Measurements from ENCODE around the gene KRTAP1-1. TPM values are rescaled to one million over a fixed set of nuclear protein-coding genes. Genes with fewer than 3 reads are reported as not detected.
"Not testable (repeated sequence)": the region's sequence is repeated elsewhere in the genome, so short reads cannot be mapped to it uniquely, and the experiment has no call there.

KRTAP1-1 gene
- total and polyA plus RNA-seq, 2 donors (not counting 1 experiment from before 2014, with no cell fraction given), result not detected

DNA sequence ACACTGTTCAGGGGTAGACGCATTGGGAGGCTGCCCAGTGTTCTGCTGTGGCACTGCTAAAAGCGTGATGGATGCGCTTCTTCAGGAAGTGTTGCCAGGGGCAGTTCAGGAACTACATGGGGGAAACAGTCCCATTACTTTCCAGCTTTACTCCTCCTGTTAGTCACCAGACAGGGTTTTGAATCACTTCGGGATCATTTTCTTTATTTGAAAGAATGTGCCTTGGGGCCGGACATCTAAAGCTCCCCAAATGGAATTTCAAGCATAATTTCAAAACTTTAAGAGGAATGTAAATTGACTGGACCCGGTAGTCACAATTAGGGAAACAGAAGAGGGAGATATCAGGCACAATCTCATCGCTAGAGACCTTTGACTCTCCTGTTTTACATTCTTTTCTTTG is 7.2 kb upstream of the KRTAP1-1 start:
- Histone ChIP-seq H3K36me3 (replicated peaks in 1 of 2; ENCODE audit: control extremely low read depth in 1 of 2, control insufficient read depth in 1 of 2, extremely low read depth in 1 of 2, insufficient read depth in 2 of 2, low read length in 1 of 2) (no peaks in the 10 kb centered on the region), H3K4me1 (ENCODE audit: control insufficient read depth in 2 of 2, insufficient read depth in 2 of 2, low read length in 2 of 2) (no peaks in the 10 kb centered on the region), H3K9me3 (ENCODE audit: control extremely low read depth in 1 of 3, control insufficient read depth in 2 of 3, insufficient read depth in 1 of 3, low read length in 2 of 3) (peaks cover 0 to 1% (median 0%) of the 10 kb centered on the region in 3 donors), H4K20me1 (ENCODE audit: control insufficient read depth, insufficient read depth, low read length, poor library complexity, severe bottlenecking) (no peaks in the 10 kb centered on the region), H3K4me2 (replicated peaks; ENCODE audit: low read depth, low read length, poor library complexity, severe bottlenecking) (no peak overlapping the region), H3K27me3 (replicated peaks in 1 of 4; ENCODE audit: control extremely low read depth in 1 of 4, control insufficient read depth in 3 of 4, insufficient read depth in 4 of 4, low read length in 3 of 4) (peaks cover 0 to 2% (median 0%) of the 10 kb centered on the region in 4 experiments), H3K79me2 (ENCODE audit: control insufficient read depth, insufficient read depth, low read length) (no peaks in the 10 kb centered on the region), H2AFZ (ENCODE audit: insufficient read depth, low read depth, low read length, poor library complexity, severe bottlenecking) (no peak overlapping the region), H3K9ac (ENCODE audit: low read length) (no peak overlapping the region), H3K27ac (ENCODE audit: low read length in 2 of 2) (no peak overlapping the region), H3K4me3 (ENCODE audit: control extremely low read depth in 1 of 5, extremely low read depth in 1 of 5, insufficient read depth in 1 of 5, low read depth in 2 of 5, low read length in 4 of 5) (no peak overlapping the region)
- WGBS (ENCODE audit: insufficient coverage), result 100% methylated on average over 4 of the region's 7 CpGs
- peaks cover 3% of the 10 kb centered on the region for H3K9me3 Mint-ChIP-seq (ENCODE audit: insufficient read depth)
- H3K4me1 Mint-ChIP-seq, result peaks cover 2% of the 10 kb centered on the region
- POLR2A ChIA-PET, result no interaction called here
- CTCF ChIA-PET, result no interaction called here
- H3K4me3 Mint-ChIP-seq, result no peak overlapping the region
- H3K27ac Mint-ChIP-seq, result no peak overlapping the region
- DNase-seq (no peak), ATAC-seq (ENCODE audit: low read depth) (no peak)
- TF ChIP-seq EZH2 (IDR thresholded peaks at IDR 0.05; ENCODE audit: borderline replicate concordance, insufficient read depth, low read depth, low read length, poor library complexity, severe bottlenecking), result no peak
- TF ChIP-seq, protein P1, sequence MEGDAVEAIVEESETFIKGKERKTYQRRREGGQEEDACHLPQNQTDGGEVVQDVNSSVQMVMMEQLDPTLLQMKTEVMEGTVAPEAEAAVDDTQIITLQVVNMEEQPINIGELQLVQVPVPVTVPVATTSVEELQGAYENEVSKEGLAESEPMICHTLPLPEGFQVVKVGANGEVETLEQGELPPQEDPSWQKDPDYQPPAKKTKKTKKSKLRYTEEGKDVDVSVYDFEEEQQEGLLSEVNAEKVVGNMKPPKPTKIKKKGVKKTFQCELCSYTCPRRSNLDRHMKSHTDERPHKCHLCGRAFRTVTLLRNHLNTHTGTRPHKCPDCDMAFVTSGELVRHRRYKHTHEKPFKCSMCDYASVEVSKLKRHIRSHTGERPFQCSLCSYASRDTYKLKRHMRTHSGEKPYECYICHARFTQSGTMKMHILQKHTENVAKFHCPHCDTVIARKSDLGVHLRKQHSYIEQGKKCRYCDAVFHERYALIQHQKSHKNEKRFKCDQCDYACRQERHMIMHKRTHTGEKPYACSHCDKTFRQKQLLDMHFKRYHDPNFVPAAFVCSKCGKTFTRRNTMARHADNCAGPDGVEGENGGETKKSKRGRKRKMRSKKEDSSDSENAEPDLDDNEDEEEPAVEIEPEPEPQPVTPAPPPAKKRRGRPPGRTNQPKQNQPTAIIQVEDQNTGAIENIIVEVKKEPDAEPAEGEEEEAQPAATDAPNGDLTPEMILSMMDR (IDR thresholded peaks at IDR 0.05), result no peak
- peaks cover 36% of the 10 kb centered on the region for H3K27me3 Mint-ChIP-seq
- intact Hi-C loops (cut with micrococcal nuclease), result no loop called here

DNA sequence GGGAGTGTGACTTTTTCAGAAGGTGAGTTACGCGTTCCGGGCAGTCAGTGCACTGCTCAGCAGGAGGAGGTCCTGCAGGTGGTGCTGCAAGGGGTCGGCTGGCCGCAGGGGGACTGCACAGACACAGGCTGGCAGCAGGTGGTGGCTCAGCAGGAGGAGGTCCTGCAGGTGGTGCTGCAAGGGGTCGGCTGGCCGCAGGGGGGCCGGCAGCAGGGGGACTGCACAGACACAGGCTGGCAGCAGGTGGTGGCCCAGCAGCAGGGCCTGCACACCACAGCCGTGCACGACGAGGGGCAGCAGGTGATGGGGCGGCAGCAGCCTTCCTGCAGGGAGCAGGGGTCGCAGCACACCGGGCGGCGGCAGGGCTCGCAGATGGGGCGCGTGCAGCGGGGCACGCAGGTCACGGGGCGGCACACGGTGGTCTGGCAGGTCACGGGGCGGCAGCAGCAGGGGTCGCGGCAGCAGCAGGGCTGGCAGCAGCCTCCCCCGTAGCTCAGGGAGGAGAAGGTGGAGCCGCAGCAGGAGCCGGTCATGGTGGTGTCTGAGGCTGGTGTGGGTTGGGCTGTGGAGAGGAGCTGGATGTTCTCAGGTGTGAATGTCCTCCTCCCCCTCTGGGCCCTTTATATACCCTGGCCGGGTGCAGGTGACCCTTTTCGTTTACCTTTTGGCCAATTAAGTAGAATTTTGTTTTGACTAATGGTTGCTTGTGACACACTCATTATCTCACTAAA is 5.7 kb upstream of the KRTAP1-1 start, which contains the start of gene KRTAP2-1:
TSS of gene KRTAP2-1 (minus strand) at position 582 of the 731 bp plus-strand sequence. CDS start at position 533, 49 bp downstream.
- H3K4me2 ChIP-seq (replicated peaks; ENCODE audit: low read depth, low read length, poor library complexity, severe bottlenecking); H3K9me3 Mint-ChIP-seq (ENCODE audit: insufficient read depth); H4K20me1 ChIP-seq (ENCODE audit: control insufficient read depth, insufficient read depth, low read length, poor library complexity, severe bottlenecking); H3K4me1 ChIP-seq (ENCODE audit: control insufficient read depth in 2 of 2, insufficient read depth in 2 of 2, low read length in 2 of 2); H3K36me3 ChIP-seq (replicated peaks in 1 of 2; ENCODE audit: control extremely low read depth in 1 of 2, control insufficient read depth in 1 of 2, extremely low read depth in 1 of 2, insufficient read depth in 2 of 2, low read length in 1 of 2); H3K27ac ChIP-seq (ENCODE audit: low read length in 2 of 2); H3K79me2 ChIP-seq (ENCODE audit: control insufficient read depth, insufficient read depth, low read length); H3K9me3 ChIP-seq (ENCODE audit: control extremely low read depth in 1 of 3, control insufficient read depth in 2 of 3, insufficient read depth in 1 of 3, low read length in 2 of 3); H3K4me3 Mint-ChIP-seq; intact Hi-C loops (cut with micrococcal nuclease); H3K27me3 ChIP-seq (replicated peaks in 1 of 4; ENCODE audit: control extremely low read depth in 1 of 4, control insufficient read depth in 3 of 4, insufficient read depth in 4 of 4, low read length in 3 of 4); DNase-seq; H3K4me3 ChIP-seq (ENCODE audit: control extremely low read depth in 1 of 5, extremely low read depth in 1 of 5, insufficient read depth in 1 of 5, low read depth in 2 of 5, low read length in 4 of 5); H3K4me1 Mint-ChIP-seq; POLR2A ChIA-PET; ATAC-seq (ENCODE audit: low read depth); H3K9ac ChIP-seq (ENCODE audit: low read length); H2AFZ ChIP-seq (ENCODE audit: insufficient read depth, low read depth, low read length, poor library complexity, severe bottlenecking); H3K27ac Mint-ChIP-seq: not testable (repeated sequence)
- 83% methylated on average over 3 of the region's 33 CpGs for WGBS (ENCODE audit: insufficient coverage)
- peaks cover 35% of the 10 kb centered on the region for H3K27me3 Mint-ChIP-seq
- CTCF ChIA-PET, result interaction anchor here (1.3 kb wide), 1 partner anchor 8 kb away, joined by 3 read pairs; no protein-coding TSS in a partner anchor

All from B cell (primary cell).